HG03342 (cell line): Measurements from ENCODE around the gene TUBB8.
"Not testable (repeated sequence)": the region's sequence is repeated elsewhere in the genome, so short reads cannot be mapped to it uniquely, and the experiment has no call there.

Experiments used
- ATAC-seq: cut with Tn5 transposase; IDR thresholded peaks from one replicate; pipeline ENCODE4 v1.9.1; 2021; ENCODE audit warnings: mild to moderate bottlenecking, moderate library complexity; ENCODE audit not compliant: unreplicated experiment

Gene TUBB8

DNA sequence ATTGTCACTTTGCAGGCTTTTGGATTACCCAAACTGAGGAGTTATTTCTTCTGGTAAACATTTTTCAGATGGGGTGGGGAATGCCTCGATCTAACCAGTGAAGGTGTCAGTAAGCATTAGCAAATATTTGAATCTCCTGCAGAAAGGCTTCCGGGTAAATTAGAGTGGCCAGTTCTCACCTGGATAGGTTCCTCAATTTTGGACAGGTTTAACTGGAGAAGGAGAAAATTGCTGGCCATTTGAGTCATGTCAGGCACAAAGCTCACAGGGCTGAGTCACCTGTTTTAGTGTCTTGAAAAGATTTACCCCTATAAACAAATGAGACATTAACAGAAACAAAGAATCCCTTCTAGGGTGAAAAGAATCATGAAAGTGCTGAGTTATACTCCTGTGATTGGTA lies 830 bp upstream of the TUBB8 start:
- ATAC-seq: not testable (repeated sequence)

DNA sequence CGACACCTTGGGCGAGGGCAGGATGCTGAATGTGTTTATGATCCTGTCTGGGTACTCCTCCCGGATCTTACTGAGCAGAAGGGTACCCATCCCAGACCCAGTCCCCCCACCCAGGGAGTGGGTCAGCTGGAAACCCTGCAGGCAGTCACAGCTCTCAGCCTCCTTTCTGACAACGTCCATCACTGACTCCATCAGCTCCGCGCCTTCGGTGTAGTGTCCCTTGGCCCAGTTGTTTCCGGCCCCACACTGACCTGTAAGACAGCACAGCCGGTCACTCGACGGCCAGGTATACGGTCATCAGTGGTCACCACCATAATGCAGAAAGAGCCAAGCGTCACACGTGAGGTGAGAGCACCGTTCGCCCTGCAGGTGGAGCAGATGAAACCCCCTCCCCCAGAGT lies 1.2 kb downstream of the TUBB8 start:
- not testable (repeated sequence) for ATAC-seq

DNA sequence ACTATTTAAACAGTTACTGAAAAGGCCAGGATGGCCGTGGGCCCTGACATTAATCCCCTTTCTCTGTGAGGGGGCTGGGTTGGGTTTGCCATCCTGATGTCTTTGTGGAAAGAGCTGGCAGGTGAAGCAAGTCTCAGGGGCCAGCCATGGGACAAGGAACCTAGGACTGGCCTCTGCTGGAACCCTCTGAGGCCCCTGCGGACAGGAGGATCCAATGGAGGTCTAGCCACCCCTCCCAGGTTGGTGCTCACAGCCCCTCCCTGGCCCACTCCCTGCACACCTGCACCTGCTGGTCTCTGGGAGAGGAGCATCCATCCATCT lies 35.8 kb downstream of the TUBB8 start:
- not testable (repeated sequence) for ATAC-seq

DNA sequence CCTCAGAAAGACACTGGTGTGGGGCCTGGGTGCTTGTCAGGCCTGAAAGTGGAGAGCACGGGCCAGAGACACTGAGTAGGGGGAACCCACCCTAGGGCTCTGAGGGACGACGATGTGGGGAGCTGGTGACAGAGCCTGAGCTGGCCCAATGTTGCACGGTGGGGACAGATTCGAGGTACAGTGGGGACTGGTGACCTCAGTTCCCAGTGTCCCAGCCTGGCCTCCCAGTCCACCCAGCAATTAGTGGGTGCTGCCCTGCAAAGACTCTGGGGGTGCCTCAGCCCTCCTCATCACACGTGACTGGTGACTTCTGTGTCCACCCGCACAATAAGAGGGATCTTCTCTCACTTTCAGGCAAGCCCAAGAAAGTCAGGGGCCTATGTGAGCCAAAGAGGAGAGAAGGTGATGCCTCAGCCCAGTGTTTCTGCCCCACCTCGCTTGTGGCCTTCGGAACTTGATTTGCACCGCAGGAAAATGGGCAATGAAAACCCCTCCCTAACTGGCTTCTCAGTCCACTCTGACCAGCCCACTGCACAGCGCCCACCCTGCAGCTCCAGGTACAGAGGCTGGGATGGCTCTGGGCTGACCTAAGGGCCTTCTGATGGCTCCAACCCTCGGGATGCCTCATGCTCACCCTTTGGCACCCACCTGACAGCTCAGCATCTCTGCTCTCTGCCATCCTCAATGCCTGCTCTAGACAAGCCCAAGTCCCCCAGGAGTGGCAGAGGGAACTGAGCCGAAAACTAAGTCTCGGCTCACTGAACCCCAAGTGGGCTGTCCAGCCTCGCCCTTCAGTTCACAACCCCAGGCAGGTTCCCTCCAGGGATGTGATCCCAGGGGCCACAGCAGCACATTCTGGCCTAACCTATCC lies 36.4 kb downstream of the TUBB8 start:
- not testable (repeated sequence) for ATAC-seq

DNA sequence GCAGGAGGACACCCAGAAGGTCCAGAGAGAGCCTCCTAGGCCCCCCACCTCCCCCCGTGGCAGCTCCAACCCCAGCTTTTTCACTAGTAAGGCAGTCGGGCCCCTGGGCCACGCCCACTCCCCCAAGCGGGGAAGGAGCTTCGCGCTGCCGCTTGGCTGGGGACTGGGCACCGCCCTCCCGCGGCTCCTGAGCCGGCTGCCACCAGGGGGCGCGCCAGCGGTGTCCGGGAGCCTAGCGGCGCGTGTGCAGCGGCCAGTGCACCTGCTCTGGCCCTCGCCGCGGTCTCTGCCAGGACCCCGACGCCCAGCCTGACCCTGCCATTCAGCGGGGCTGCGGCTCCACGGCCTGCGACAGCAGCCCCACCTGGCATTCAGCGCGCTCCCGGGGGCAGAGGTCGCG lies 37.8 kb downstream of the TUBB8 start:
- ATAC-seq: not testable (repeated sequence)

DNA sequence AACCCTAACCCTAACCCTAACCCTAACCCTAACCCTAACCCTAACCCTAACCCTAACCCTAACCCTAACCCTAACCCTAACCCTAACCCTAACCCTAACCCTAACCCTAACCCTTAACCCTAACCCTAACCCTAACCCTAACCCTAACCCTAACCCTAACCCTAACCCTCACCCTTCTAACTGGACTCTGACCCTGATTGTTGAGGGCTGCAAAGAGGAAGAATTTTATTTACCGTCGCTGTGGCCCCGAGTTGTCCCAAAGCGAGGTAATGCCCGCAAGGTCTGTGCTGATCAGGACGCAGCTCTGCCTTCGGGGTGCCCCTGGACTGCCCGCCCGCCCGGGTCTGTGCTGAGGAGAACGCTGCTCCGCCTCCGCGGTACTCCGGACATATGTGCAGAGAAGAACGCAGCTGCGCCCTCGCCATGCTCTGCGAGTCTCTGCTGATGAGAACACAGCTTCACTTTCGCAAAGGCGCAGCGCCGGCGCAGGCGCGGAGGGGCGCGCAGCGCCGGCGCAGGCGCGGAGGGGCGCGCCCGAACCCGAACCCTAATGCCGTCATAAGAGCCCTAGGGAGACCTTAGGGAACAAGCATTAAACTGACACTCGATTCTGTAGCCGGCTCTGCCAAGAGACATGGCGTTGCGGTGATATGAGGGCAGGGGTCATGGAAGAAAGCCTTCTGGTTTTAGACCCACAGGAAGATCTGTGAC lies 38.7 kb downstream of the TUBB8 start:
- ATAC-seq: not testable (repeated sequence)
